Calu3 (cell line): ENCODE measurements around the gene SLCO1A2. TPM values are rescaled to one million over a fixed set of nuclear protein-coding genes. Genes with fewer than 3 reads are reported as not detected.

ENCODE experiments used
- BruUV-seq: library from RNA; stranded (reverse); fragments of 400-500 nt; replicated peaks from 2 replicates; lab custom pipeline; 2021; lab: Mats Ljungman, UMichigan
- CTCF ChIA-PET: fragments of 300-600 bp; sonication (Branson Sonifier 250); formaldehyde crosslinking; loops from one replicate; lab custom pipeline; 2022; ENCODE audit warnings: antibody characterized with exemption; lab: Charles Lee
- DNase-seq: peaks from one replicate; pipeline ENCODE4 v3.0.0; 2022
- H3K27ac Mint-ChIP-seq: one replicate; pipeline ENCODE4 v1.8.0; 2022; ENCODE audit warnings: mixed read lengths; ENCODE audit not compliant: unreplicated experiment
- H3K27me3 Mint-ChIP-seq: one replicate; pipeline ENCODE4 v1.8.0; 2022; ENCODE audit warnings: mixed read lengths; ENCODE audit not compliant: unreplicated experiment
- H3K36me3 Mint-ChIP-seq: one replicate; pipeline ENCODE4 v1.8.0; 2022; ENCODE audit warnings: mild to moderate bottlenecking, moderate library complexity, mixed read lengths; ENCODE audit not compliant: insufficient read depth, unreplicated experiment
- H3K4me1 Mint-ChIP-seq: one replicate; pipeline ENCODE4 v1.8.0; 2022; ENCODE audit warnings: mild to moderate bottlenecking, low read depth, mixed read lengths; ENCODE audit not compliant: unreplicated experiment
- H3K4me3 Mint-ChIP-seq: one replicate; pipeline ENCODE4 v1.8.0; 2022; ENCODE audit warnings: mild to moderate bottlenecking, low read depth, moderate library complexity, mixed read lengths; ENCODE audit not compliant: unreplicated experiment
- H3K9me3 Mint-ChIP-seq: one replicate; pipeline ENCODE4 v1.8.0; 2022; ENCODE audit warnings: low read depth, mixed read lengths; ENCODE audit not compliant: unreplicated experiment
- CTCF ChIP-seq: fragments of 200-600 bp; IDR thresholded peaks from one replicate; pipeline ENCODE4 v1.8.0; 2022; ENCODE audit warnings: antibody characterized with exemption; ENCODE audit not compliant: unreplicated experiment
- intact Hi-C: fragments of 100-400 bp; cut with micrococcal nuclease; formaldehyde crosslinking; loops from one replicate; pipeline ENCODE4 v1.10.0; 2022; ENCODE audit not compliant: unreplicated experiment
- total RNA-seq: library from RNA; stranded (reverse); gene quantifications from 2 replicates; pipeline ENCODE4 v1.2.3, GENCODE V29; 2022

The SLCO1A2 gene
- total RNA-seq, 1 experiment from 2014 or later, result not detected

DNA sequence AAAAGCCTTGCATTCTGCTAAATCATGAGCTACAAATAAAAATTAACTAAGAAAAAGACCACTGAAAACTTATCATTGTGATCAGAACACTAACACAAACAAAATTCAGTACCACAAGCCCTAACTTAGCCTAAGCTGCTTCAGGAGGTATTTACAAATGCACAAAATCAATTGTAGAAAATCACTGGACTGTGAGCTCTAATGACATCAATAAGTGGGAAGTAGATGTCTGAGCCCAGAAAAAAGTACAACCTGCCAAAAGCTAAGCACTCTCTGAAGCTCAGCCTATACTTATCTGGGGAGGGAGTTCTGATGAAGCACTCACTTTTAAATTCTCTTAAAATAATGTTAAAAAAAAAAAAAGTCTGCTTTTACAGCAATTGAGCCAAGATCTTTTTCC lies 110.8 kb downstream of the SLCO1A2 start:
- Mint-ChIP-seq H3K27me3 (no peaks in the 10 kb centered on the region), H3K36me3 (no peaks in the 10 kb centered on the region), H3K27ac (no peak overlapping the region), H3K9me3 (no peaks in the 10 kb centered on the region), H3K4me1 (no peaks in the 10 kb centered on the region), H3K4me3 (no peak overlapping the region)
- TF ChIP-seq CTCF, result no peak
- CTCF ChIA-PET, result no interaction called here
- DNase-seq, result no peak
- intact Hi-C loops, result no loop called here
- BruUV-seq, result no TSS peak

- Mint-ChIP-seq H3K27ac (no peak overlapping the region), H3K4me1 (no peaks in the 10 kb centered on the region), H3K27me3 (no peaks in the 10 kb centered on the region), H3K36me3 (no peaks in the 10 kb centered on the region), H3K9me3 (no peaks in the 10 kb centered on the region), H3K4me3 (no peak overlapping the region)
- intact Hi-C loops, result no loop called here
- TF ChIP-seq CTCF, result no peak
- BruUV-seq, result no TSS peak
- DNase-seq, result no peak
- CTCF ChIA-PET, result no interaction called here
Observed at GRCh38 chr12:21221778-21222177, 112.9 kb downstream of the SLCO1A2 start.

DNA sequence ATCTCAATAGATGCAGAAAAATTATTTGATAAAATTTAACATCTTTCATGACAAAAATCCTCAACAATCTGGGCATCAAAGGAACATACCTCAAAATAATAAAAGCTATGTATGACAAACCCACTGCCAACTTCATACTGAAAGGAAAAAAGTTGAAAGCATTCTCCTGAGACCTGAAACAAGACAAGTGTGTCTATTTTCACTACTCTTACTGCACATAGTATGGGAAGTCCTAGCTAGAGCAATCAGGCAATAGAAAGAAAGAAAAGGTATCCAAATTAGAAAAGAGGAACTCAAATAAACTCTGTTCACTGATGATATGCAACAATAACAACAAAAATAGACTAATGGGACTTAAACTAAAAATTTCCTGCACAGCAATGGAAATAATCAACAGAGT lies 113.6 kb downstream of the SLCO1A2 start:
- CTCF ChIA-PET, result no interaction called here
- Mint-ChIP-seq H3K27me3 (no peaks in the 10 kb centered on the region), H3K36me3 (no peaks in the 10 kb centered on the region), H3K4me3 (no peak overlapping the region), H3K27ac (no peak overlapping the region), H3K9me3 (no peaks in the 10 kb centered on the region), H3K4me1 (no peaks in the 10 kb centered on the region)
- BruUV-seq, result no TSS peak
- DNase-seq, result no peak
- TF ChIP-seq CTCF, result no peak
- intact Hi-C loops, result no loop called here

DNA sequence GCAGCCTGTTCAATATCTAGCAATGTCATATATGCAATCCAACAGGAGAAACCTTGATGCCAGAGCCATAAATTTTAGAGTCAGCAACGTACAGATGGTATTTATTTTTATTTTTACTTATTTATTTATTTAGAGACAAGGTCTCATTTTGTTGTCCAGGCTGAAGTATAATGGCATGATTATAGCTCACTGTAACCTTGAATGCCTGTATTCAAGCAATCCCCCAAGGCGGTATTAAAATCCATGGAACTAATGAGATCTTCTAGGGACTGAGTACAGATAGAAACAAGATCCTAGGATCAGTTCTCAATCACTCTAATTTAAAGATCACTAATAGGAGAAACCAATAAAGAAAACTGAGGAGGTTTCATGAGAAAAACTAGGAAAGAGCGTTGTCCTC lies 114.5 kb downstream of the SLCO1A2 start:
- no TSS peak for BruUV-seq
- Mint-ChIP-seq H3K4me3 (no peak overlapping the region), H3K36me3 (no peaks in the 10 kb centered on the region), H3K27ac (no peak overlapping the region), H3K9me3 (no peaks in the 10 kb centered on the region), H3K4me1 (no peaks in the 10 kb centered on the region), H3K27me3 (no peaks in the 10 kb centered on the region)
- no peak for TF ChIP-seq CTCF
- intact Hi-C loops, result no loop called here
- CTCF ChIA-PET, result no interaction called here
- DNase-seq, result no peak
